Measurements from ENCODE around the gene MVK.

The MVK gene

GRCh38 chr12:109573029-109573913 lies at the start of gene MVK, which contains the start of gene MMAB:
TSS of gene MVK (plus strand) at chr12:109573794. CDS start at chr12:109574823, 1,029 bp downstream.
TSS of gene MMAB (minus strand) at chr12:109573504. CDS start at chr12:109573480, 24 bp downstream.
- DNase-seq (ENCODE audit: low read depth): peak; percentile 95

- DNase-seq (ENCODE audit: low read depth): no peak
Measured at GRCh38 chr12:109524466-109525278, 48.9 kb upstream of the MVK start.

GRCh38 chr12:109525279-109525585 lies 48.4 kb upstream of the MVK start:
- no peak for DNase-seq (ENCODE audit: low read depth)

GRCh38 chr12:109527489-109528123 lies 46.0 kb upstream of the MVK start:
- no peak for DNase-seq (ENCODE audit: low read depth)

DNA sequence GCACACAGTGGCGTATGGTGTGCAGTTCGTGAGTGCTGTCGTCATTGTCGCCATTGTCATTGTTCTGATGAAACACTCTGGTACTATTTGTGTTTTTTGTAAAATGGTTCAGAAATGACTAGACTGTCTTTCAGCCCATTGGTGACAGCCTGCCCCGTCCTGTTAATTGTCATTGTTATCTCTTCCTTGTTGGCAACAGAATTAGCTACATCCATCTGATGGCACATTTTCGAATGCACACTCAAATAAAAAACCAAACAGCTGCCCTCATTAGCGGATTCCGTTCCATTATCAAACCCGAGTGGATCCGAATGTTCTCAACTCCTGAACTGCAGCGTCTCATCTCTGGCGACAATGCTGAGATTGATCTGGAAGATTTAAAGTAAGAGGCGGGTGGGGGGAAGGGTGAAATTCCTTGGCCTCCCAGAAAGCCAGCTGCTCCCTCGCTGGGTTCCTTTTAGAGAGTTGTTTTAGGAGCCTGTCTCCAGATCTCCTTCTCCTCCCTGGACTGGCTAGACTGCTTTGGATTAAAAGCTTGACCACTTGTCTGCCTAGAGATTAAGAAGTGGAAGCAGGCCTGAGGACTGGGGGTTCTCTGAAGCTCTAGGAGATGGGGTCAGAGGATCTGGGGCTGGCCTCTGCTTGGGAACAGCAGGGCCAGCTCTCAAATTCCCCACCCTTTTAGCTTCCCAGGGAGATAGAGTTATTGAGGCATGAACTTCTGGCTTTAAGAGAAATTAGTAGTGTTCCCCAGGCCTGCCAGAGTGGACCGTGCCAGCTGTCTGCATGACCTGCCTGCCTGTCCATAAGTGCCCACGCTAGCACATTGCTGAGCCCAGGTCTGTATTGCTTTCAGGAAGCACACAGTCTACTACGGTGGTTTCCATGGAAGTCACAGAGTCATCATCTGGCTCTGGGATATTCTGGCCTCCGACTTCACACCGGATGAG lies 43.6 kb upstream of the MVK start:
- DNase-seq (ENCODE audit: low read depth): no peak

DNA sequence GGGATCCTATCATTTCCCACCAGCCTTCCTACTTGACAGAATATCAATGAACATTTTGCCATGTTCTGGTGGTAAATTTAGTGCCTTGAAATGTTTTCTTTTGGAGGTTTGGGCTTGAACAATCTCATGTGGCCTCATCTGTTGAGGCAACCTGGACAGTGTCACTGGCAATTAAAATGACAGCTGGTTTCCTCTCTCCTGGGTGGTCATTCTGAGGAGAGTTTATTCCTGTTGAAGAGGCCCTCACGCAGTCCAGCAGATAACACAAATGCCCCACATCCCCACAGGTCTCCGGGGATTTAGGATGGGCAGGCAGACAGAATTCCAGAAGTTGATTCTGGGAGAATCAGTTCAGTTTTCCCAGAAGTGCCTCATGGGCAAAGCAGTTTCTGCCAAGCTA lies 42.2 kb upstream of the MVK start:
- no peak for DNase-seq (ENCODE audit: low read depth)

DNA sequence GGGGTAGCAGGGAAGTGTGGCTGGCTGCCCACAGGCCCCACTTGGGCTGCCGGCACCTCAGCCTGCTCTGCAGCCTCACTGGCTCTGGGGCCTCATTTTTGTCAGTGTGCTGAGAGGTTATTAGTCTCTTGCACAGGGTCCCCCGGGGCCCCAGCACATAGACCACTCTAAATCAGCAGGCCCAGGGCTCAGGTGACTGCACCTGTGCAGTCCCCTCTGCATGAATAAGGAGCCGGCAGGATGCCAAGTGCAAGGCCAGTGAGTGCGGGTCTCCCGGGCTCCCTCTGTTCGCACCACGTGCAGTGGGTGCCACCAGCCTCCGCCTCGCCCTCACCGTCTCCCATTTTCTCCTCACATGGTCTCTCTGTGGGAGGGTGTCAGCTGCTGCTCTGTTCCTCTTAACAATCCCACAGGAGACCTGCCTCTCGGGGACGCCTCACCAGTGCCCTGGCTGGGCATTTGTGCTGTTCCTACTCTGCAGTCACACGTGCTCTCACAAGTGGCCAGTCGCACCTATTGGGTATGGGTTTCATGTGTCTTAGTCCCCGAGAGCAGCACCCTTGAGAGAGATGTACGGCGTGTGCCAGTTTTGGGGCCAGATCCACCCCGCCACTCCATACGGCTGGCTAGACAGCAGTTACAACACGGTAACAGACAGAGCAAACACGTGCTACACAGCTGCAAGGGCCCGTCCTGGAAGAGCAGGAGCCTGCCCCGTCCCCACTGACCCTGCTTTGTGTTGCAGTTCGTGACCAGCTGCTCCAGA lies 40.7 kb upstream of the MVK start:
- DNase-seq (ENCODE audit: low read depth): no peak

- DNase-seq (ENCODE audit: low read depth): no peak
Measured at GRCh38 chr12:109533487-109533740, 40.2 kb upstream of the MVK start.

GRCh38 chr12:109534456-109534855 lies 39.1 kb upstream of the MVK start:
- no peak for DNase-seq (ENCODE audit: low read depth)

GRCh38 chr12:109535231-109535862 lies 38.2 kb upstream of the MVK start:
- no peak for DNase-seq (ENCODE audit: low read depth)

DNA sequence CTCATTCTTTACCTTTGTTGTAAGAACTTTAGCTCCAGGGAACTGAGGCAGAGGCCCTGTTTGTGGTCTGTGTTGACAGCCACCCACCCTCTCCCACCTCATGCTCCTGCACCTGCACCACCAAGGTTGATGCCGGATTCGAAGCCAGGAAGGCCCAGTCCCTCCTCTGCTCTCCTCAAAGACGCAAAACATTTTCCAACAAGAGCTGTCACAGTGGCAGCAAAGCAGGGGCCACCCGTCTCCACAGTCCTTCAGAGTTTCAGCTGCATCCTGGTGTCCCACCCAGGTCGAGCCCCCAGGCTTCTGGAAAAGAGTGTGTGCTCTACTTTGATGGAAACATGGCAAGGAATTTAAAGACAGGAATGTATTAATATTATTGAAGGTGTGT lies 37.7 kb upstream of the MVK start:
- DNase-seq (ENCODE audit: low read depth): no peak

DNA sequence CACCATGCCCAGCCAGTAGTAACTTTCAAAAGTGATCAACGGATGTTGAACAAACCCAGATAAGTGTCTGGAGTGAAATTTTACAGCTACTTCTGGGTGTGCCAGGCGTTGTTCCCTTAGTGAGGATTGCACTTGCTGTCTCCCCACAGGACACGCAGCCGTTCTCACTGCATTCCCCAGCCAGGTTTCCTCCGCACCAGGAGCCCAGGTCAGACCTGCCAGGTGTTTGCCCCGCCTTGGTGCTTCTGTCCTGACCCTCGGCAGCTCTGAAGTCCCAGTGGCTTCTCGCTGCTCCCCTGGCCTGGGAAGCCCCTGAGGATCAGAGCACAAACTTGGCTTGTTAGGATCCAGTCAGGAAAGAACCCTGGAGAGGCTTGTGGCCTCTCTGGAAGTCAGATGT lies 36.5 kb upstream of the MVK start:
- DNase-seq (ENCODE audit: low read depth): no peak

DNA sequence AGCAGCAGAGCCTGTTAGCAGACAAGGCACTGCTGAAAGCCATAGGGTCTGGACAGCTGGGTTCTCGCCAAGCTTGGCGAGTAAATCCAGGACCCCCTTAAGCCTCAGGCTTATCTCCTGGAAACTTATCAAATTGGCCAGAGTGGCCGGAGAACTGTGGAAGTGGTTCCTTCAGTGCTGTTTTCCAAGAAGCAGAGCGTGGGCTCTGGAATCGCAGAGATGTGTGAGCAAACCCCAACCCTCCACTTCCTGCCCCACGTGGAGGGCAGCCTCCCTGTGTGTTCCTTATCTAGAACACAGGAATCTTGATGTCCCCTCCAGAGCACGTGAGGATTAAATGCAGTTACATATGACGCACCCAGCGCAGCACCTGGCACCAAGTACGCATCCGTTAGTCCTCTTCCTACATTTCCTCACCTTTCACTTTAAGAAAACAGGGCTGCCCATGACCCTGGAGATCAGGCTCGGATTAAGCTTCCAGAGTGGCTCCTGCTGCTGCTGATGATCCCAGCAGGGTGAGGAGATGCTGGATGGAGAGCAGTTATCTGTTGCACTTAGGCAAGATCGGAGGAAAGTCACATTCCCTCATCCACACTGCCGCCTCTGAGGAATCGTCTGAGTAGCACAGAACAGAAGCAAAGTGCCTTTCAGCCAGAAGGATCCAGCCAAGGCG lies 35.3 kb upstream of the MVK start:
- DNase-seq (ENCODE audit: low read depth): no peak

GRCh38 chr12:109539508-109539907 lies 34.1 kb upstream of the MVK start:
- no peak for DNase-seq (ENCODE audit: low read depth)

- no peak for DNase-seq (ENCODE audit: low read depth)
Measured at GRCh38 chr12:109540526-109541412, 32.8 kb upstream of the MVK start.

DNA sequence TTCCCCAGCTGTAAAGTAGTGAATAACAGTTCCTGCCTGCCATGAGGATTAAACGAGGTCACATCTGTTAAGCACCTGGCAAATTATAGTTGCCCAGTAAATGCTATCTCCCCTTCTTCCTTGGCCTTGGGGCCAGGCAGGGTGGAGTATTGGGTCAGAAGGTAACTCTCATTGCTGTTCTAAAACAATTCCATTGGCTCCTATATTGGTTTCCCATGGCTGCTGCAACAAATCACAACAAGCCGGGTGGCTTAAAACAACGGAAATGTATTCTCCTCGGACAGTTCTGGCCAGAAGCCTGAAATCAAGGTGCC lies 32.2 kb upstream of the MVK start:
- DNase-seq (ENCODE audit: low read depth): no peak

GRCh38 chr12:109542014-109542413 lies 31.6 kb upstream of the MVK start:
- DNase-seq (ENCODE audit: low read depth): no peak

DNA sequence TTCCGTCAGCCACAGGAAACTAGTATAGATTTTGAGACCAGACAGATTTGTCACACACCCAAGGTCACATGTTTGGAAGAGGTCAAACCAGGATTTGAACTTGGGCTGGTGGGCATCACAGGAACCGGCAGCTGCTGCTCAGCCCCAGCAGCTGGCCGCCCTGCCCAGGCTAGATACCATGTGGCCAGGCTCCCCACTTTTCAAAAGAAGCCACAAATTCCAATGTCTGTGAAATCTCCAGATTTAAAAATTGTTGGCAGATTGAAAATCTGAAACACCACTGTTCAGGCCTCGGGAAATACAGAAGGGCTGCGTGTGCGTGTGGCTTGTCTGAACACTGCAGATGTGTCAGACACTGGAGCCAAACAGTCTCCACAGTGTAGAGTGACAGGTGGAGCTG lies 30.7 kb upstream of the MVK start:
- no peak for DNase-seq (ENCODE audit: low read depth)

DNA sequence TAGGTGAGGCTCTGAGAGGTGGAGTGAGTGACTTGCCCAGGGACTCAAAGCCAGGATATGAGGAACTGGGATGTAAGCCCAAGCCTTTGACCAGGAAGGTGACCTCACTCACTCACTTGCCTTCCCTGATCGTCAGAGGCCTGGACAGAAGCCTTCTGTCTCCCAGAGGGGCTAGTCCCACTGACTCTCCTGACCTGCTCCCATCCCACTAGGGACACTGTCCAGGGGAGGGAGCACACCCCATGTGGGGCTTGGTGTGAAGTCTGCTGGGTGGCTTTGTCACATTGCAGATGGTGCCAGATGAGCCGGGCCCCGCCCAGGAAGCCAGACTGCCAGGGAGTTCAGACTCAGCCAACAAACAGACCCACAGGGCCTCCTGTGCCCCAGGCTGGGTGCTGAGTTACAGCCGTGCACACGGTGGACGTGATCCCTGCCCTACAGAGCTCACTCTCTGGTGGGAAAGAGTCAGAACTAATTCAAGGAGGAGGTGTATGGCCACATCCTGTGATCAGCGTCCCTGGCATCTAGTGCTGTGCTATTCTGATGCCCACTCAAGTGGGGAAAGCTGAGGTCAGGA lies 28.6 kb upstream of the MVK start:
- peak; percentile 2 for DNase-seq (ENCODE audit: low read depth)

All from stimulated activated CD8-positive, alpha-beta memory T cell treated with anti-CD3 and anti-CD28 coated beads, Interleukin-4, amount 100 ng/mL, for 24 hours (primary cell).